ENCODE data around the gene HYDIN.

HYDIN gene

DNA sequence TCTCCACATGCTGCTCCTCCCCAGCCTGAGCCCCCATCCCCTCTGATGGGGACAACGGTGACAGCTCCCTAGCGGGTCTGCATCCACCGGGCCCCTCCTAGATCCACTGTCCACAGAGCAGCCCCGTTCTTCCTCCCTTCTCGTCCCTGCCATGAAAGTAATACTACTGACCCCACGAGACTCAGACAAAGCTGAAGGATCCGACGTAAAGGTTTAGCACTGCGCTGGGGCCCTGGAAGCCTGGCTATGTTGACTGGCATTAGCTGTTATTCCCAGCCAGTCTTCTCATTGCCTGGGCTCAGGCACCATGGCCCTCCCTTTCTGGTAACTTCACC, 460.3 kb downstream of the HYDIN start:
- no peak for DNase-seq (ENCODE audit: low read depth)
- H3K4me3 ChIP-seq (ENCODE audit: low read depth, low read length): no peak overlapping the region
- TF ChIP-seq, protein P1, sequence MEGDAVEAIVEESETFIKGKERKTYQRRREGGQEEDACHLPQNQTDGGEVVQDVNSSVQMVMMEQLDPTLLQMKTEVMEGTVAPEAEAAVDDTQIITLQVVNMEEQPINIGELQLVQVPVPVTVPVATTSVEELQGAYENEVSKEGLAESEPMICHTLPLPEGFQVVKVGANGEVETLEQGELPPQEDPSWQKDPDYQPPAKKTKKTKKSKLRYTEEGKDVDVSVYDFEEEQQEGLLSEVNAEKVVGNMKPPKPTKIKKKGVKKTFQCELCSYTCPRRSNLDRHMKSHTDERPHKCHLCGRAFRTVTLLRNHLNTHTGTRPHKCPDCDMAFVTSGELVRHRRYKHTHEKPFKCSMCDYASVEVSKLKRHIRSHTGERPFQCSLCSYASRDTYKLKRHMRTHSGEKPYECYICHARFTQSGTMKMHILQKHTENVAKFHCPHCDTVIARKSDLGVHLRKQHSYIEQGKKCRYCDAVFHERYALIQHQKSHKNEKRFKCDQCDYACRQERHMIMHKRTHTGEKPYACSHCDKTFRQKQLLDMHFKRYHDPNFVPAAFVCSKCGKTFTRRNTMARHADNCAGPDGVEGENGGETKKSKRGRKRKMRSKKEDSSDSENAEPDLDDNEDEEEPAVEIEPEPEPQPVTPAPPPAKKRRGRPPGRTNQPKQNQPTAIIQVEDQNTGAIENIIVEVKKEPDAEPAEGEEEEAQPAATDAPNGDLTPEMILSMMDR (IDR thresholded peaks at IDR 0.05; ENCODE audit: low read depth, low read length, missing control alignments): no peak
- in situ Hi-C loops (cut with HindIII; ENCODE audit: low sequenced_read_pairs): loop anchor here (25.0 kb wide), 1 partner anchor 233 kb away; no protein-coding TSS in a partner anchor

DNA sequence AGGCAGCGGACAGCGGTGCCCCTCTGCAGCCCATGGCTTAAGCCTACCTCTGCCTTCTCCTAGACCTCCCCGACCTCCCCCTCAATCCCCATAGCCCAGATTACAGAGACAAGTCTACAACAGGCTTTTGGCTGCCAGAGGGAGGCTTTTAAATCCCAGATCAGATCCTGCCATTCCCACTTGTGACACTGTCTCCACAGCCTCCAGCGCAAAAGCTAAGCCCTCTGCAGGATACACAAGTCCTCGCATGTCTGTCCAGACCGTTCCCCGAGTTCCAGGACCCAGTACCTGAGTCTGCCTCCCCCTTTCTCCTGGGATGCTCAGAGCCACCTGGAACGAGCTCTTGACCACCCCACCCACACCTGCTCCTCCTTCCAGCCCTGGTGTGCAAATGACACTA, 460.8 kb downstream of the HYDIN start:
- no peak overlapping the region for H3K4me3 ChIP-seq (ENCODE audit: low read depth, low read length)
- in situ Hi-C loops (cut with HindIII; ENCODE audit: low sequenced_read_pairs): loop anchor here (10.0 to 25.0 kb wide), 2 partner anchors 95 to 232 kb away; no protein-coding TSS in a partner anchor
- DNase-seq (ENCODE audit: low read depth): no peak
- TF ChIP-seq, protein P1 (IDR thresholded peaks at IDR 0.05; ENCODE audit: low read depth, low read length, missing control alignments): no peak

DNA sequence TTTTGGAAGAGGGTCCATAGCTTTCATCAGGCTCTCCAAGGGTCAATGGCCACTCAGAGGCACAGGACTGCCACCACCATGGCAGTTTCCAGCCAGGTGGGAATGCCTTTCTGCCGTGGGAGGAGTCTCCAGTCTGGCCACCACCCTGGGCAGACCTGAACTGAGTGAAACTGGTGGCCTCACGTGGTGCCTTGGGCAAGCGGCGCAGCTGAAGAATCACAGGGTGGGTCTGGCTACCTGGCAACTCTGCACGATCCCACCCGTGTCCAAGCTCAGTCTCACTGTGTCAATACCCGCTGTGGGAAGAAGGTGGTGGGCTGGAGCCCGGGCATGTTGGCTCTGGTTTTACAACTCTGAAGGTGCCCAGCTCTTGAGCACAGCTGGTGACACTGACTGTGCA, 461.4 kb downstream of the HYDIN start:
- TF ChIP-seq, protein P1 (IDR thresholded peaks at IDR 0.05; ENCODE audit: low read depth, low read length, missing control alignments): no peak

DNA sequence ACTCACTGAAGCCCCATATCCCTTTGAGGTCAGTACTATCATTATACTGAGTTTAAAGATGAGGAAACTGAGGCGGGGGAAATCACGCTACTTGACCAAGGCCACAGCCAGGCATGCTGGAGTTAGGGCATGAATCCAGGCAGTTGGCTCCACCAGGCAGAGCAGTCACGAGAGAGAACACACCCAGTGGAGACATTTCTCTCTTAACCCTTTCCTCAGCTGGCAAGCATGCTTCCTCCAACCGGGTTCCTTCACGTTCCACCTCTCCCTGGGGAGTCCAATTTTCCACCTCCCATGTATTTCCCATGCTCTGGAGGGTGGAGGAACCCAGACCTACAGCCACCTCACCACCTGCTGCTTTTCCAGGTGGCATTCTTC, 462.3 kb downstream of the HYDIN start:
- TF ChIP-seq, protein P1 (IDR thresholded peaks at IDR 0.05; ENCODE audit: low read depth, low read length, missing control alignments): no peak
- DNase-seq (ENCODE audit: low read depth): no peak
- in situ Hi-C loops (cut with HindIII; ENCODE audit: low sequenced_read_pairs): loop anchor here (10.0 to 25.0 kb wide), 2 partner anchors 93 to 231 kb away; no protein-coding TSS in a partner anchor
- H3K4me3 ChIP-seq (ENCODE audit: low read depth, low read length): no peak overlapping the region

More for the DNA sequence above, 461.4 kb downstream of the HYDIN start:
- in situ Hi-C loops (cut with HindIII; ENCODE audit: low sequenced_read_pairs): loop anchor here (10.0 to 25.0 kb wide), 2 partner anchors 94 to 232 kb away; no protein-coding TSS in a partner anchor
- no peak overlapping the region for H3K4me3 ChIP-seq (ENCODE audit: low read depth, low read length)
- no peak for DNase-seq (ENCODE audit: low read depth)

DNA sequence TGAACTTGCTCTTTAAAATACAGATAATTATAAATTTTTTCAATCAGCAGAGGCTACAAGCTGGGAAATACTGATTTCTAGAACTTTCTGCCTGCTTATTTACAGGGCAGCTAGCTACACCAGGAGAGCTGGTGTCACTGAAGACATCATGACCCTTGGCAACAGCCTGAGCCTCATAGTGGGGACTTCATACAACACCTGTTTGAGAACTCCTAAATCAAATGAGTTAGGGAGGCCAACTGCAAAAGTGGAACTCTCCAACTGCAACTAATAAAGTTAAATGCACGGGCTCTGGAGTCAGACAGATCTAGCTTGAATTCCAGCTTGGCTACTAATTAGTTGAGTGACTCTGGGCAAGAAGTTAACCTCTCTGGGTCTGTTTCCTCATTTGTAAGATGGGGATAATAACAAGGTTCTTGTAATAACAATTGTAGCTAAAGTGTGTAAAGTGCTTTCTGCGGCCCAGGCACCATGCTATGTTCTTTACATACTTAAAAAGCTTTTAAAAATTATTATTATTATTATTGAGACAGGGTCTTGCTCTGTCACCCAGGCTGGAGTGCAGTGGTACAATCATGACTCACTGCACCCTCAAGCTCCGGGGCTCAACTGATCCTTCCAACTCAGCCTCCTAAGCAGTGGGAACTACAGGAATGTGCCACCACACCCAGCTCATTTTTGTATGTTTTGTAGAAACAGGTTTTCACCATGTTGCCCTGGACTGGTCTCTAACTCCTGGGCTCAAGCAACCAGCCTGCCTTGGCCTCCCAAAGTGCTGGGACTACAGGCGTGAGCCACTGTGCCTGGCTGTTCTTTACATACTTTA, 462.9 kb downstream of the HYDIN start:
- no peak overlapping the region for H3K4me3 ChIP-seq (ENCODE audit: low read depth, low read length)
- TF ChIP-seq, protein P1 (IDR thresholded peaks at IDR 0.05; ENCODE audit: low read depth, low read length, missing control alignments): no peak
- no peak for DNase-seq (ENCODE audit: low read depth)
- in situ Hi-C loops (cut with HindIII; ENCODE audit: low sequenced_read_pairs): loop anchor here (10.0 to 25.0 kb wide), 2 partner anchors 93 to 230 kb away; no protein-coding TSS in a partner anchor

DNA sequence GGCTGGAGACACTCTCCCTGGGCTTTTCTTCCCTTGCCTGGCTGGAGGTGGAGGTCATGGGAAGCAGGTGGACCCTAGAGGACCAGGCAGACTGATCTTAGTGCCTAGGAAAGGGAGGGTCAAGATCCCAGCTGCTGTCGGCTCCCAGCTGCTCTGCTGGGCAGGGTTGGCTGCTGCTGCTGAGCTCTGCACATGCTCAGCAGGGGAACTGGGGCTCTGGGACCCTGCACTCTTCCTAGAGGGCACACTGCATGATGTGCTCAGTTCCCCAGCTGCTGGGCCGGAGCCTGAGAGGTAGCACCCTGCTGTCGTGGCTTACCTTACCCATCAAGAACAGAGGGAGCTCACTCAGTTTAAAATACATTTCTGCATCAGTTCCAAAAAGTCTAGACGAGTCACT, 463.9 kb downstream of the HYDIN start:
- H3K4me3 ChIP-seq (ENCODE audit: low read depth, low read length): no peak overlapping the region
- no peak for DNase-seq (ENCODE audit: low read depth)
- in situ Hi-C loops (cut with HindIII; ENCODE audit: low sequenced_read_pairs): loop anchor here (10.0 to 25.0 kb wide), 2 partner anchors 92 to 229 kb away; no protein-coding TSS in a partner anchor
- TF ChIP-seq, protein P1 (IDR thresholded peaks at IDR 0.05; ENCODE audit: low read depth, low read length, missing control alignments): no peak

All from astrocyte of the cerebellum (primary cell).